Ovary (tissue), 3 donors: ENCODE data around the gene BCOR.

ENCODE experiments used
- CTCF ChIP-seq, 3 donors: fragments of 450-650 bp in 2 of 3; fragments of 200-600 bp in 1 of 3; IDR thresholded peaks; one replicate each; pipeline versions ENCODE4 v1.5.1 to v1.8.0; 2016 to 2022; ENCODE audit warnings: antibody characterized with exemption in 3 of 3, mild to moderate bottlenecking in 1 of 3
- EP300 ChIP-seq: sonication (generic); formaldehyde crosslinking; IDR thresholded peaks from one replicate; pipeline ENCODE4 v1.6.1; 2017; ENCODE audit warnings: antibody characterized with exemption
- POLR2A ChIP-seq: fragments of 450-650 bp; IDR thresholded peaks from one replicate; pipeline ENCODE4 v1.6.1; 2017; ENCODE audit warnings: antibody characterized with exemption, mild to moderate bottlenecking, moderate library complexity
- donor health status: DM: no; HTN: no; CAD: no.

GRCh38 chrX:40095583-40096394 lies 2.0 kb downstream of the BCOR start:
- no peak for TF ChIP-seq CTCF (IDR thresholded peaks at IDR 0.05)
- TF ChIP-seq EP300, result no peak
- no peak for TF ChIP-seq POLR2A
